Fibroblast of mammary gland (primary cell): ENCODE measurements around the gene MFSD12.

Experiments used
- DNase-seq: peaks from one replicate; pipeline ENCODE4 v3.0.0-alpha.2; 2010; ENCODE audit warnings: low read depth
- H3K4me3 ChIP-seq: 2 replicates; pipeline ENCODE4 v1.5.1; 2011; ENCODE audit warnings: low read depth, mild to moderate bottlenecking, low read length, moderate library complexity; ENCODE audit not compliant: control insufficient read depth
- TF ChIP-seq, protein P1 (sequence below): conservative IDR thresholded peaks from 2 replicates; pipeline ENCODE4 v1.5.1; 2011; ENCODE audit warnings: low read depth, low read length, inconsistent platforms; ENCODE audit not compliant: control insufficient read depth, insufficient read depth

MFSD12 gene

DNA sequence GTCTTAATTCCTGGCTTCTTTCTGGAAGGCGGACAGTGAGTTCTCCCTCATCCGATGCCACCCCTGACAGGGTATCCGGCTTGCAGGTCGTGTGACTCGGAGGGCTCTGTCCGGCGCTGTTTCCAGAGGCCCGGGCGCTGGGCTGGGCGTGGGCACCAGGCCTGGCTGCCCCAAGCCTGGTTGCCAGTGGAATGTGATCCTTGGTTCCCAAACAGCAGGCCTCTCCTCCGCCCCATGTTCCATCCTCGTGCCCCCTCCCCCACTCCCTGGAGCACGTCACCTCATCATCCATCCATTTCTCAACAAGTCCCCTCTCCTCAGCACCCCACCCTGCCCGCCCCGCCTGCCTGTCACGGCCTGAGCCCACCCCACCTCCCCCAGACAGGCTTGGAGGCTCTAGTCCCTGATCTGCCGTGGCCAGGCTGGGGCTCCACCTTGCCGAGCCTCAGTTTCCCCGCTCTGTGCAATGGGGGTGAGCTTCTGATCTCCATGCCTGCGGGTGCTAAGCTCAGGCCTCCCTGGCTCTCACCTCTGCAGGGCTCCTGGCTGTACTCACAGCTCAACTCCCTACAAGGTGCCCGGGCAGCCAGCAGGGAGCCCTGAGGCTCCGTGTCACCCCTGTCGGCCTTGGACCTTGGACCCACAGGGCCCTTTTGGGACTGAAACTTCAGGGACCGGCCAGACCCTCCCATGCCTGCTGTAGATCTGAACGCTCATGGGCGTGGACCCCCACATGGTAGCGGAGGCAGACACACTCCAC lies 47.0 kb upstream of the MFSD12 start:
- no peak overlapping the region for H3K4me3 ChIP-seq
- TF ChIP-seq, protein P1, sequence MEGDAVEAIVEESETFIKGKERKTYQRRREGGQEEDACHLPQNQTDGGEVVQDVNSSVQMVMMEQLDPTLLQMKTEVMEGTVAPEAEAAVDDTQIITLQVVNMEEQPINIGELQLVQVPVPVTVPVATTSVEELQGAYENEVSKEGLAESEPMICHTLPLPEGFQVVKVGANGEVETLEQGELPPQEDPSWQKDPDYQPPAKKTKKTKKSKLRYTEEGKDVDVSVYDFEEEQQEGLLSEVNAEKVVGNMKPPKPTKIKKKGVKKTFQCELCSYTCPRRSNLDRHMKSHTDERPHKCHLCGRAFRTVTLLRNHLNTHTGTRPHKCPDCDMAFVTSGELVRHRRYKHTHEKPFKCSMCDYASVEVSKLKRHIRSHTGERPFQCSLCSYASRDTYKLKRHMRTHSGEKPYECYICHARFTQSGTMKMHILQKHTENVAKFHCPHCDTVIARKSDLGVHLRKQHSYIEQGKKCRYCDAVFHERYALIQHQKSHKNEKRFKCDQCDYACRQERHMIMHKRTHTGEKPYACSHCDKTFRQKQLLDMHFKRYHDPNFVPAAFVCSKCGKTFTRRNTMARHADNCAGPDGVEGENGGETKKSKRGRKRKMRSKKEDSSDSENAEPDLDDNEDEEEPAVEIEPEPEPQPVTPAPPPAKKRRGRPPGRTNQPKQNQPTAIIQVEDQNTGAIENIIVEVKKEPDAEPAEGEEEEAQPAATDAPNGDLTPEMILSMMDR: no peak
- DNase-seq: no peak

DNA sequence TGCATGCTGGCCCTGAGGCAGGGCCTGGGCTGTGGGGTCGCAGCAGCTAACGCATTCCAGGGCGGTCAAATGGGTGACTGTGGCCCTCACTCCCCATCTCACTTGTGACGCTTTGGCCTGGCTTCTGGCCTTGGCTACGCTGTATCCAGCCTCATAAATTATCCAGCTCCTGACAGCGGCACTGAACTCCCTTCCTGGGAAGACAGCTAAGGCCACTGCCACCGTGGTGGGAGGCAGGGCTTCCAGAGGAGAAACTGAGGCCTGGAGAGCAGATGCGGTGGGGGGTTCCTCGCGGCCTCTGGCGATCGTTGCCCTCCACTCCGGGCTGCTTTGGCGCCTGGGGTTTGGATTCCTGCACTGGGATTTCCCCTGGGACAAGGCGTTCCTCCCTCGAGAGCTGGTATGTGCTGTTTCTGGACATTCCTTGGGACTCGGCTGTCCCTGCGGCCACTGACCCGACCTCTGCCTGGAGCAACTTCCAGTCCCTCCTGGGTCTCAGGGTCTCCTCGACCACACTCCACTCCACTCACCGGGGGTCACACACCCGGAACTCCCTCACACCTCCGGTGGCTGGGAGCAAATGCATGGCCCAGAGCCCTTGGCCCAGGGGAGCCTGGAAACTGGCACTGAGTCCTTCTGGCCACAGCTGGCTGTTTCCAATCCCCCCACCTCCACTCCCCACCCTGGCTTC lies 45.9 kb upstream of the MFSD12 start:
- H3K4me3 ChIP-seq: no peak overlapping the region
- TF ChIP-seq, protein P1: no peak
- DNase-seq: no peak

DNA sequence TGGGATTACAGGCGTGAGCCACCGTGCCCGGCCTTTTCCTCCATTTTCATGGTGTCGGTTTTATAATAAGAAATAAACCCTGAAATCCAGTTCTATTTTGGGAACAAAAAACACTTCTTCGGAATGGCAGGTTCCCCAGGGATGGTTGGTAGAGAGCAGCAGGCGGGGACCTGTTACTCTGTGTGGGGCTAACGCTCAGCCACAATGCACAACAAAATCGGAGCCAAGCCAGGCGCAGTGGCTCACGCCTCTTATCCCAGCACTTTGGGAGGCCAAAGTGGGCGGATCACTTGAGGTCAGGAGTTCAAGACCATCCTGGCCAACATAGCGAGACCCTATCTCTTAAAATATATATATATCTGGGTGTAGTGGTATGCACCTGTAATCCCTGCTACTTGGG lies 43.6 kb upstream of the MFSD12 start:
- TF ChIP-seq, protein P1: no peak
- H3K4me3 ChIP-seq: no peak overlapping the region
- DNase-seq: no peak

DNA sequence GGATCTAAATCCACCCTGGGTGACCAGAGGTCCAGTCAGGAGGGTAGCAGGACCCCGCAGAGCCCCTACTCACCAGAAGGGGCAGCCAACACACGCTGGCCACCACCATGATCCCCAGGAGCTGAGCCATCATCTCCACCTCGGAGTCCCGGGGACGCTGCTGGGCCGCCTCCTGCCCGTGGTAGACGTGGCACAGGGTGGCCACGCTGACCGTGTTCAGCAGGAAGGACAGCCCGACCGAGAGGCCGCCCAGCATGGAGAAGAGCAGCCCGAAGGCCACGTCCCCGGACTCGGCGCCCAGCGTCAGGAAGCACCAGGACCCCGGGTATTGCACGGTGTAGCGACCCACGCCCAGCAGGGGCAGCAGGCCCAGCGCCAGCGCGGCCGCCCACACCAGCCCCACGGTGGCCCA lies 42.4 kb upstream of the MFSD12 start:
- no peak for DNase-seq
- TF ChIP-seq, protein P1: no peak
- H3K4me3 ChIP-seq: no peak overlapping the region

DNA sequence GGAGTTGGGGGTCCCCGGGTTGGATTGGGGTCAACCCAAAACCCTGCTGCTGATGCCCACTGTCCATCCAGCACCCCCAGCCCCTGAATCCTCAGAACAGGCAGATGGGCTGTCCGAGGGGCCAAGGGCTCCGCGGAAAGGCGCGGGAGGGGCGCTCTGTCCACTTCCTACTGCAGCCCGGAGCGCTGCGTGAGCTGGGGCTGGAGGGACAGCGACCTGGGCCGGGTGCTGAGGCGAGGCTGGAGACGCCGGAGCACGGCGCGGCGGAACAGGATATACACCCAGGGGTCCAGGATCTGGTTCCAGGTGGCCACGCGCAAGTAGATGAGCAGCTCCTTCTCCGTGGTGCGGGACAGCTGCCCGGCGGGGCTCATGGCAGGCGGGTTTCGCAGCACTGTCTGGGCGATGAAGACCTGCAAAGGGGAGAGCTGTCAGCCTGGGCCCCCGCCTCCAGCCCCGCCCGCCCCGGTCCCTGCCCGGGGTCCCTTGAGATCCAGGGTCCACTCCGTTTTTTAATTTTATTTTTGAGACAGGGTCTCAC lies 38.2 kb upstream of the MFSD12 start:
- TF ChIP-seq, protein P1: no peak
- DNase-seq: no peak
- no peak overlapping the region for H3K4me3 ChIP-seq

DNA sequence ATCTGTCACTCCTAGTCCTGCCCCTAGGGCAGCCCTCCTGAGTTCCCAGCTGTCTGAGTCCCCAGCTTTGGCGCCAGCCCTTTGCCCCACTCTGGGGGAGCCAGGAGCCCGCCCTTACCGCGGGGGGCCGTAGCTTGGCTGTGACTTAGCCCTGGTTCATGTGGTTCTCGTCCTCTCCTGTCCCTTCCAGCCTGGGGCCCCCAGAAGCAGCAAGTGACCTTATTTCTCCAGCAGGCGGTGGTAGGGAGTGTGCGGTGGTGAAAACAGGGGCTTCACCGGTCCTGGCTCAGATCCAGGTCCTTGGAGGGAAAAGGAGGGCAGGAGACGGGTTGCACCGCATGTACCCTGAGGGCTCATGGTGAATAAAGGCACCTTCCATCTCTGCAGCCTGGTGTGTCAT lies 35.8 kb upstream of the MFSD12 start:
- DNase-seq: no peak
- no peak overlapping the region for H3K4me3 ChIP-seq
- TF ChIP-seq, protein P1: no peak
